HG02852 (cell line): ENCODE data around the gene CNTROB.

Source experiments
- ATAC-seq: cut with Tn5 transposase; IDR thresholded peaks from one replicate; pipeline ENCODE4 v1.9.1; 2021; ENCODE audit warnings: mild to moderate bottlenecking, moderate library complexity; ENCODE audit not compliant: unreplicated experiment

Gene CNTROB, protein sequence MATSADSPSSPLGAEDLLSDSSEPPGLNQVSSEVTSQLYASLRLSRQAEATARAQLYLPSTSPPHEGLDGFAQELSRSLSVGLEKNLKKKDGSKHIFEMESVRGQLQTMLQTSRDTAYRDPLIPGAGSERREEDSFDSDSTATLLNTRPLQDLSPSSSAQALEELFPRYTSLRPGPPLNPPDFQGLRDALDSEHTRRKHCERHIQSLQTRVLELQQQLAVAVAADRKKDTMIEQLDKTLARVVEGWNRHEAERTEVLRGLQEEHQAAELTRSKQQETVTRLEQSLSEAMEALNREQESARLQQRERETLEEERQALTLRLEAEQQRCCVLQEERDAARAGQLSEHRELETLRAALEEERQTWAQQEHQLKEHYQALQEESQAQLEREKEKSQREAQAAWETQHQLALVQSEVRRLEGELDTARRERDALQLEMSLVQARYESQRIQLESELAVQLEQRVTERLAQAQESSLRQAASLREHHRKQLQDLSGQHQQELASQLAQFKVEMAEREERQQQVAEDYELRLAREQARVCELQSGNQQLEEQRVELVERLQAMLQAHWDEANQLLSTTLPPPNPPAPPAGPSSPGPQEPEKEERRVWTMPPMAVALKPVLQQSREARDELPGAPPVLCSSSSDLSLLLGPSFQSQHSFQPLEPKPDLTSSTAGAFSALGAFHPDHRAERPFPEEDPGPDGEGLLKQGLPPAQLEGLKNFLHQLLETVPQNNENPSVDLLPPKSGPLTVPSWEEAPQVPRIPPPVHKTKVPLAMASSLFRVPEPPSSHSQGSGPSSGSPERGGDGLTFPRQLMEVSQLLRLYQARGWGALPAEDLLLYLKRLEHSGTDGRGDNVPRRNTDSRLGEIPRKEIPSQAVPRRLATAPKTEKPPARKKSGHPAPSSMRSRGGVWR

GRCh38 chr17:7931709-7932482, at the start of gene CNTROB, which contains the start of gene TRAPPC1:
CNTROB (plus strand) TSS chr17:7932206; CDS start chr17:7933080, 874 bp downstream.
TRAPPC1 (minus strand) TSS chr17:7931946; CDS start chr17:7931829, 117 bp downstream.
- ATAC-seq: peak; percentile 87

GRCh38 chr17:7882629-7883028, 49.4 kb upstream of the CNTROB start:
- ATAC-seq: no peak

DNA sequence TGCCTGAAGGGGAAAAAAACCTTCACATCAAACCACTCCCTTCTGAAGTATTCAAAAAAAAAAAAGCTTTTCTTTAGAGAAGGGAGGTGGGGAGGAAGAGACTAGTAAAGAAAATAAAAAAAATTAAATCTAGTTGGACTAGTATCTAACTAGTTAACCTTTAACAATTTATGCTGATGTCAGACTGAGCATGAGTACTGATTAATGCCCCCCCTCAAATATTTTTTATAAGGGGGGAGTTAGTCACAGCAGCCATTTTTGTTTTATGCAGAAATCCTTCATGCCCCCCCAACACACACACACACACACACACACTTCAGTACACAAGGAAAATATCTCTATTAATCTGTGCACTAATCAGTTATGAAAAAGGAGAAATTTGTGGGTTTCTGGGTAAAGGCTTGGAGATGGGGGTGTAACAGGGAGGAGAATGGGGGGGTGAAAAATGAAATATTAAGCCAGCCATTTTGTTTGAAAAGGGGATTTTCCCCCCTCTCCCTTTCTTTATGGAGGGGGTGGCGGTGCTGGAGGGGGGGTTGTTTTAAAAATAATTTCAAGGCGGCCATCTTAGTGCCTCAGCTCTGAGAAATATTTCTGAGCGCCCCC, 48.1 kb upstream of the CNTROB start:
- no peak for ATAC-seq

DNA sequence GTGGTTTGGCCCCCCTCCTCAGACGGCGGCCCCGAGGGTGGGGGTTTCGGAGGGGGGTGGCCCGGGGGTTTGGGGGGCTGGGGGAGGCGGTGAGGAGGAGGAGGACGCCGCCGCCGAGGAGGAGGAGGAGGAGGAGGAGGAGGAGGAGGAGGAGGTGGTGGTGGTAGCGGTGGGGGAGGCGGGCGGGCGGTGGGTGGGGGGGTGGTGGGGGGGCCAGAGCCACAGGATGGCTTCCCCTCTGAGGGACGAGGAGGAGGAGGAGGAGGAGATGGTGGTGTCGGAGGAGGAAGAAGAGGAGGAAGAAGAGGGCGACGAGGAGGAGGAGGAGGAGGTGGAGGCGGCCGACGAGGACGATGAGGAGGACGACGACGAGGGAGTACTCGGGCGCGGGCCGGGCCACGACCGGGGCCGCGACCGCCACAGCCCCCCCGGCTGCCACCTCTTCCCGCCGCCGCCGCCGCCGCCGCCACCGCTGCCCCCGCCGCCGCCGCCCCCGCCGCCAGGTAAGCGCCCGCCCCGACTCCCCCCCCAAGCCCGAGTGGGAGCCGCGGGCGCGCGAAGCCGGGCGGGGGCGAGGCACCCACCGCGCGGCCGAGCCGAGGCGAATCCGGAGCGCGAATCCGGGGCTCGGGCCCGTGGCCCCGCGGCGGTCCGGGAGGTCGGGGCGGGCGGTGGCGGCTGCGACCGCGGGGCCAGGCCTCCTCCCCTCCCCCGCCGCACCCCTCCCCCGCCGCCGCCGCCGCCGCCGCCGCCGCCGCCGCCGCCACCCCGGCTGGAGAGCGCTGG, 47.2 kb upstream of the CNTROB start:
- ATAC-seq: no peak

- no peak for ATAC-seq
Observed at GRCh38 chr17:7885367-7886226, 46.4 kb upstream of the CNTROB start.

DNA sequence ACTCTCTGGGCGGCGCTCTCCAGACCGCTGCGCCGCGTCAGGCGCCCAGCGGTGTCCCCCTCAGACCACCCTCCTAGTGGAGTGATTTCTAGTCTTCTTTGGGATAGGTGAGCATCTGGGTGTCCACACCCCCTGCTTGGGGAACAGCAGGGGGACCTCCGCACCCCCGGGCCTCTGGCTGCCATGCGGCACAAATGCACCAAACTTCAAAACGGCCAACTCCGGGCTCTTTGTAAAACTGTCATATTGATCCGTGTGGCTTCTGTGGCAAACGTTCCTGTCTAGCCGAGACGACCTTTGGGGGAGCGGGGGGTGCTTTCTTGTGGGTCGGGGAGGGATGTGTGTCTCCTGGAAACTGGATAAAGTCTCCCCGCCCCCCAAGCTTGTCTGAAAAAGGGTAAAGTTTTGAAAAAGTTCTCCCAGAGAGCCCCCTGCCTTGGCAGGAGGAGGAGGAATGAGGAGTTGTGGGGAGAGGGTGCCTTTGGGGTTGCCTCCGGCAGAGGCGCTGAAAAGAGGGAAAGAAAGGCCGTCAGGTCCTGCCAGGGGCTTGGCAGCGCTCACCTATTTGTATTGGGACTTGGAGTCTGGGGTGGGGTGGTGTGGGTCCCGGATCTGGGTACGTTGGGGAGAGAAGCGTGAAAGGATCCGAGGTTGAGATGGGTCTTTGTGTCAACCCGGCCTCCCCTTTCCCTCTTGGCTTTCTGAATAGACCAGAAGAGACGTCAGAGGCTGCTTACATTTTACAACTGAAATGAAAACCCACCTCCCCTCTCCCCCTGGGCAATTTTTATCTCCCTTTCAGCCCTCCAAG, 45.6 kb upstream of the CNTROB start:
- no peak for ATAC-seq

DNA sequence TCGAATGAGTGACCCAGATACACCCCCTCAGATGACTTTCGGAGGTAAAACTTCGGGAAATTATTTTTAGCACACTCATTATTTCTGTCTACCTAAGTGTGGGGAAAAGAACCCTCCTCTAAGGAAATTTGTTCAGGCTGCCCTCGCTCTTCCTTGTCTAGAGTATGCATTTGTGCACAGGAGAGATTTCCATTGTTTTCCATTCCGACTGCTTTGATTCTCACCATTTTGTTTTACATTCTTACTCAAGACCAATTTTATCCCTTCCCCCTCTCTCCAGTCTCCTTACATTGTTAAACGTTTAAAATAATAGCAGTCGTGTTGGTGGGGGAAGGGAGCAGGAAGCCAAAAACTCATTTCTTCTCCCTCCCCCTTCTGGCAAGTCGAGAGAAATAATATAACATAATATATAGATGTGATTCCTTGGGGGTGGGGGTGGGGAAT, 44.9 kb upstream of the CNTROB start:
- ATAC-seq: no peak

DNA sequence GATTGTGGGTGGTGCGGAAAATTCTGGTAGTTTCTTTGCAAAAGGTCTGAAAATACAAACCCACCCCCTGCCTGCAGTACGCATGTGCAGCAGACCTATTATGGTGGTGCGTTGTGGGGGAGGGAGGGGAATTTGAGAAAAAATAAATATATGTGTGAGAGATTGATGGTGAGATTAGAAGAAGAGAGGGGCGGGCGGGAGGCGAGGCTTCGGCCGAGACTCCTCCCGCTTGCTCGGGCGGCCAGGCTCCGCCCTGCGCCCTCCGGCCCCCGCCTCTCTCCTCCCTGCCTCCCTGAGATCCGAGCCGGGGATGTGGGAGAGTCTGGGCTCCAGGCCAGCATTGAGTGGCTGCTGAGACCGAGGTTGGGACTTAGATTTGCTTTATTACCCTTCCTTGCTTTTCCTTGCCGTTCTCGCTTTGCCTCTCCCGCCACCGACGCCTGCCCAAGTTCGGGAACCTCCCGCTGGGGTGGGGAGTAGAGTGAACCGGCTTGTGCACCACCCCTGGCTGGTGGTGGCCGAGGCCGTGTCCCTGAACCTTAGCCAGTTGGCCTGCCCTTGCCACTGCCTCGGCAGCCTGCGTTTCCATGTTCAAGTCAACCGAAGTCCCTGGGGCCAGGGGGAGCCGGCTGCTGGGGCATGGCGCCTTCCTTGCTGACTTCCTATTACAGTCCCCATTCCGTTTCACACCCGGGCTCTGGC, 44.4 kb upstream of the CNTROB start:
- ATAC-seq: peak; percentile 59

- no peak for ATAC-seq
Observed at GRCh38 chr17:7888184-7888920, 43.7 kb upstream of the CNTROB start, which contains the start of gene CHD3. CHD3 (plus strand) TSS chr17:7888789; CDS start chr17:7889001, 212 bp downstream.

DNA sequence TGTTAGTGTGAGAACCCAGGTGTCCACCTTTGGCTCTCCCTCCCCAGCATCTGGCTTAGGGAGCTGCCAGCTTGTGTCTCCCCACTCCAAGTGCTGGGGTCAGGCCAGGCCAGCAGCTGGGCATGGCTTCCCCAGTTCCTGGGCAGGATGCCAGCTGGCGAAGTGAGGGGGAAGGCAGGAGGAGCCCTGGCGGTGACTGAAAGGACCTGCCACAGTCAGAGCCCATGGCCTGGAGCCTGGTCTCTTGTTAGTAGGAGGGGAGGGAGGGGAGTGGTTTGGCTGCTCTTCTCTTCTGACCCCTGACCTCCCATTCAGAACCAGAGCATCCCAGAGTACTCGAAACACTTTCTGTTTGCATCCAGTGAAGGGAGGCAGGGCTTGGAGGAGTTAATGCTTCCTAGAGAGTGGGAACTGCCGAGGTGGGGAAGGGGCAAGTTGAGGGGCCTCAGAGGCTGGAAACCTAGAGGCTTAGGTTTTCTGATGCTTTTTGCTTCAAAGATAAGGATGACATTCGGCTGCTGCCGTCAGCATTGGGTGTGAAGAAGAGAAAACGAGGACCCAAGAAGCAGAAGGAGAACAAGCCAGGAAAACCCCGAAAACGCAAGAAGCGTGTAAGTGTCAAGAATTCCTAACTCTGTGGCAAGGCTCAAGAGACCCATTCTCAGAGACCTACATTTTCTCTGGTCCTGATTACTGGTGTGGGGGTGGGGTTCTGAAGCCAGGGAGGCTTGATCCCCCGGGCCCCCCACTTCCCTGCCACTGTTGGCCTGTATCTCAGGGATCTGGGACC, 42.6 kb upstream of the CNTROB start:
- ATAC-seq: no peak

- no peak for ATAC-seq
Observed at GRCh38 chr17:7893187-7893880, 38.7 kb upstream of the CNTROB start.

GRCh38 chr17:7894226-7894625, 37.8 kb upstream of the CNTROB start:
- ATAC-seq: no peak

- ATAC-seq: no peak
Observed at GRCh38 chr17:7894866-7895265, 37.1 kb upstream of the CNTROB start.

- ATAC-seq: no peak
Observed at GRCh38 chr17:7897090-7897489, 34.9 kb upstream of the CNTROB start.

- ATAC-seq: no peak
Observed at GRCh38 chr17:7897773-7898172, 34.2 kb upstream of the CNTROB start.
